MM.1S (cell line): ENCODE results near the gene PINLYP.

Experiments used
- DNase-seq: peaks from one replicate; pipeline ENCODE4 v3.0.0-alpha.2; 2015
- H2AFZ ChIP-seq: fragments of 300-600 bp; sonication (generic); 2 replicates; pipeline ENCODE4 v1.6.0; 2016; ENCODE audit warnings: antibody characterized with exemption, low read length
- H3F3A ChIP-seq: fragments of 300-600 bp; sonication (generic); 2 replicates; pipeline ENCODE4 v1.6.1; 2016; ENCODE audit warnings: mild to moderate bottlenecking, antibody characterized with exemption, low read length, moderate library complexity, mixed read lengths; ENCODE audit not compliant: insufficient read depth
- H3K27ac ChIP-seq: fragments of 300-600 bp; sonication (generic); 2 replicates; pipeline ENCODE4 v1.5.1; 2016; ENCODE audit warnings: mild to moderate bottlenecking, low read length
- H3K27me3 ChIP-seq: fragments of 300-600 bp; sonication (generic); replicated peaks from 2 replicates; pipeline ENCODE4 v1.6.0; 2016; ENCODE audit warnings: low read length; ENCODE audit not compliant: insufficient read depth
- H3K36me3 ChIP-seq: fragments of 300-600 bp; sonication (generic); replicated peaks from 2 replicates; pipeline ENCODE4 v1.6.1; 2016; ENCODE audit warnings: mild to moderate bottlenecking, low read length, mixed read lengths; ENCODE audit not compliant: insufficient read depth
- H3K4me1 ChIP-seq: fragments of 300-600 bp; sonication (generic); 2 replicates; pipeline ENCODE4 v1.6.1; 2016; ENCODE audit warnings: low read length, mixed read lengths
- H3K4me2 ChIP-seq: fragments of 300-600 bp; sonication (generic); 2 replicates; pipeline ENCODE4 v1.6.0; 2016; ENCODE audit warnings: low read depth, low read length
- H3K4me3 ChIP-seq: fragments of 300-600 bp; sonication (generic); 2 replicates; pipeline ENCODE4 v1.5.1; 2016; ENCODE audit warnings: low read length, mixed read lengths
- H3K79me2 ChIP-seq: fragments of 300-600 bp; sonication (generic); 2 replicates; pipeline ENCODE4 v1.6.1; 2016; ENCODE audit warnings: mixed run types, low read length, mixed read lengths
- H3K9ac ChIP-seq: fragments of 300-600 bp; sonication (generic); 2 replicates; pipeline ENCODE4 v1.6.1; 2016; ENCODE audit warnings: low read length, mixed read lengths
- H3K9me2 ChIP-seq: fragments of 300-600 bp; sonication (generic); replicated peaks from 2 replicates; pipeline ENCODE4 v1.6.1; 2016; ENCODE audit warnings: mild to moderate bottlenecking, low read length, mixed read lengths; ENCODE audit not compliant: insufficient read depth
- H3K9me3 ChIP-seq: fragments of 300-600 bp; sonication (generic); replicated peaks from 2 replicates; pipeline ENCODE4 v1.6.1; 2016; ENCODE audit warnings: mild to moderate bottlenecking, low read length, mixed read lengths; ENCODE audit not compliant: insufficient read depth
- H4K20me1 ChIP-seq: fragments of 300-600 bp; sonication (generic); 2 replicates; pipeline ENCODE4 v1.6.1; 2016; ENCODE audit warnings: mild to moderate bottlenecking, low read length, moderate library complexity, mixed read lengths; ENCODE audit not compliant: insufficient read depth
- EZH2 ChIP-seq: fragments of 300-600 bp; sonication (generic); optimal IDR thresholded peaks from 2 replicates; pipeline ENCODE3; 2017; ENCODE audit warnings: low read depth, mild to moderate bottlenecking, antibody characterized with exemption, low read length, mixed read lengths
- EZH2phosphoT487 ChIP-seq: fragments of 300-600 bp; sonication (generic); IDR thresholded peaks from 2 replicates; pipeline ENCODE4 v1.6.1; 2018; ENCODE audit warnings: antibody characterized with exemption, low read length
- TF ChIP-seq, protein P1 (sequence below): fragments of 300-600 bp; sonication (generic); IDR thresholded peaks from 2 replicates; pipeline ENCODE4 v1.5.1; 2016; ENCODE audit warnings: antibody characterized with exemption, low read length, mixed read lengths

Gene PINLYP

DNA sequence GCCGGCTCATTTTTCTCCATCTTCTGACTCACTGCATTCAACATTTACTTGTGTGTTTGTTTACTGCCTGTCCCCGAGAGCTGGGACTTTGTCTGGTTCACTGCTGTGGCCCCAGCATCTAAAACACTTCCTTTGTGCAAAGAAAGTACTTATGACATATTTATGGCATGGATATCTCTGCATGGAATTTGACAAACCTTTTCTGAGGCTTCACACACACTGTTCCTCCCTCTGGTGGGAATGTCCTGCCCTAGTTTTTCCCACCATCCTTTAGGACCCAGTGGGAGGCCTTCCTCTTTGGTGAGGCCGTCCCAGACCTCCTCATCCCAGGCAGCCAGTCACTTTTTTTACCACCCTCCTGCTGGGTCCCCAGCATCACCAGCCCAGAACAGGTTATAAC lies 34.9 kb downstream of the PINLYP start:
- Histone ChIP-seq H2AFZ (no peak overlapping the region), H3K27me3 (no peaks in the 10 kb centered on the region), H3K36me3 (no peaks in the 10 kb centered on the region), H3K9ac (no peak overlapping the region), H4K20me1 (no peaks in the 10 kb centered on the region), H3K9me2 (no peaks in the 10 kb centered on the region), H3K4me1 (no peaks in the 10 kb centered on the region), H3K27ac (no peak overlapping the region), H3K4me2 (no peak overlapping the region), H3K9me3 (no peaks in the 10 kb centered on the region), H3K4me3 (no peak overlapping the region), H3F3A (0 out of 2 replicates have a peak, but pooled peaks cover 5% of the 10 kb centered on the region), H3K79me2 (peaks cover 20% of the 10 kb centered on the region)
- no peak for DNase-seq
- TF ChIP-seq EZH2 = no peak
- TF ChIP-seq EZH2phosphoT487 = no peak
- TF ChIP-seq, protein P1, sequence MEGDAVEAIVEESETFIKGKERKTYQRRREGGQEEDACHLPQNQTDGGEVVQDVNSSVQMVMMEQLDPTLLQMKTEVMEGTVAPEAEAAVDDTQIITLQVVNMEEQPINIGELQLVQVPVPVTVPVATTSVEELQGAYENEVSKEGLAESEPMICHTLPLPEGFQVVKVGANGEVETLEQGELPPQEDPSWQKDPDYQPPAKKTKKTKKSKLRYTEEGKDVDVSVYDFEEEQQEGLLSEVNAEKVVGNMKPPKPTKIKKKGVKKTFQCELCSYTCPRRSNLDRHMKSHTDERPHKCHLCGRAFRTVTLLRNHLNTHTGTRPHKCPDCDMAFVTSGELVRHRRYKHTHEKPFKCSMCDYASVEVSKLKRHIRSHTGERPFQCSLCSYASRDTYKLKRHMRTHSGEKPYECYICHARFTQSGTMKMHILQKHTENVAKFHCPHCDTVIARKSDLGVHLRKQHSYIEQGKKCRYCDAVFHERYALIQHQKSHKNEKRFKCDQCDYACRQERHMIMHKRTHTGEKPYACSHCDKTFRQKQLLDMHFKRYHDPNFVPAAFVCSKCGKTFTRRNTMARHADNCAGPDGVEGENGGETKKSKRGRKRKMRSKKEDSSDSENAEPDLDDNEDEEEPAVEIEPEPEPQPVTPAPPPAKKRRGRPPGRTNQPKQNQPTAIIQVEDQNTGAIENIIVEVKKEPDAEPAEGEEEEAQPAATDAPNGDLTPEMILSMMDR = no peak

DNA sequence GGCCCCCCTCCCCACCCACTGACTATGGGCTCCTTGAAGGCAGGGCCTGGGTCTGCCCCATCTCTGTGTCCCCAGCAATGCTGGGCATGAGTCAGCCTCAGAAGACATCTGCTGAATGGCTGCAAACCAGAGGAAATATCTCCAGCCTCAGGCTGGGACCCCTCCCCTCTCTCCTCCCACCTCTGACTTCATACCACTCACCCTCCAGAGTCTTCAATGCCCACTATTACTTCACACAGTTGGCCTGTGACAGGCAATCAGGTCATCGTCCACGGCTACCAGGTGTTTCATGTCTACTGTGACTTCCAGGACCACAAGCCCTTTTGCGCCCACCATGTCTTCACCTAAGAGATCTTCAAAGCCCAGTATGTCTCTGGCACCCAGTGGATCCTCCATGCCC lies 36.2 kb downstream of the PINLYP start, which contains the start of gene SRRM5:
Gene SRRM5, plus strand, starts transcription at position 301 of the 400 bp plus-strand sequence. Its CDS starts 34 bp downstream, at position 335.
- Histone ChIP-seq H3K9me2 (no peaks in the 10 kb centered on the region), H3K4me1 (no peaks in the 10 kb centered on the region), H3K36me3 (no peaks in the 10 kb centered on the region), H3K9ac (no peak within 1 kb of the TSS), H4K20me1 (no peaks in the 10 kb centered on the region), H3F3A (0 out of 2 replicates have a peak, but pooled peaks cover 5% of the 10 kb centered on the region), H3K27me3 (no peaks in the 10 kb centered on the region), H2AFZ (no peak within 1 kb of the TSS), H3K79me2 (peaks cover 32% of the 10 kb centered on the region), H3K4me2 (no peak within 1 kb of the TSS), H3K27ac (no peak within 1 kb of the TSS), H3K4me3 (no peak within 1 kb of the TSS), H3K9me3 (no peaks in the 10 kb centered on the region)
- TF ChIP-seq, protein P1 = no peak
- TF ChIP-seq EZH2phosphoT487 (no peak), EZH2 (no peak)
- no peak for DNase-seq

DNA sequence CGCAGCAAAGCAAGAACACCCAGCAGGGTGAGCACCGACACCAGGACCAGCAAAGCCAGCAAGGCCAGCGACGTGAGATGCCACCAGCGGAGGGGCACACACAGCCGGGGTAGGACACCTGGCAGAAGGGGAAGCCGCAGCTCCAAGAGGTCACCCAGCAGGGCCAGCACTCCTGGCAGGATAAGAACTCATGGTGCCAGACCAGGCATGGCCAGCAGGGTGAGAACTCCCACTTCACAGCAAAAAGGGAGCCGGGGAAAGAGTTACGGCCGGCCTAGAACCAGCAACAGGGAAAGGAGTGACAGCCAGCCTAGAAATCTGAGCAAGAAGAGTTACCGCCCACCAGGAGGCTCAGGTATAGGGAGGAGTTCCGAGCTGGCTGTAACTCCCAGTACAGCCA lies 36.8 kb downstream of the PINLYP start:
- no peak overlapping the region for H2AFZ ChIP-seq
- TF ChIP-seq EZH2 (no peak), EZH2phosphoT487 (no peak)
- TF ChIP-seq, protein P1 = no peak
- DNase-seq = no peak
- peaks cover 37% of the 10 kb centered on the region for H3K79me2 ChIP-seq
- H3K4me1 ChIP-seq = no peaks in the 10 kb centered on the region
- no peak overlapping the region for H3K27ac ChIP-seq
- no peak overlapping the region for H3K4me3 ChIP-seq
- no peaks in the 10 kb centered on the region for H4K20me1 ChIP-seq
- 0 out of 2 replicates have a peak, but pooled peaks cover 5% of the 10 kb centered on the region for H3F3A ChIP-seq
- H3K36me3 ChIP-seq = no peaks in the 10 kb centered on the region
- no peak overlapping the region for H3K4me2 ChIP-seq
- no peaks in the 10 kb centered on the region for H3K27me3 ChIP-seq
- H3K9me3 ChIP-seq = no peaks in the 10 kb centered on the region
- no peak overlapping the region for H3K9ac ChIP-seq
- no peaks in the 10 kb centered on the region for H3K9me2 ChIP-seq
